Astrocyte of the cerebellum (primary cell): ENCODE results near the gene RNF41.

Experiments
- DNase-seq: peaks from one replicate; pipeline ENCODE4 v3.0.0-alpha.2; 2011; ENCODE audit warnings: low read depth
- H3K4me3 ChIP-seq: 2 replicates; pipeline ENCODE4 v1.5.1; 2011; ENCODE audit warnings: mild to moderate bottlenecking, low read depth, low read length, moderate library complexity
- CTCF ChIP-seq: IDR thresholded peaks from 2 replicates; pipeline ENCODE4 v1.5.1; 2012; ENCODE audit warnings: low read length, low read depth, moderate library complexity, mild to moderate bottlenecking; ENCODE audit errors: missing control alignments
- in situ Hi-C: cut with HindIII; loops from 2 replicates; pipeline ENCODE4 v1.10.0; 2017; ENCODE audit warnings: low sequenced_read_pairs

RNF41 gene

GRCh38 chr12:56247923-56248322 lies 26.2 kb upstream of the RNF41 start:
- in situ Hi-C loops: no loop called here
- DNase-seq: no peak
- H3K4me3 ChIP-seq: no peak overlapping the region
- TF ChIP-seq CTCF: no peak

- no peak for DNase-seq
- TF ChIP-seq CTCF: no peak
- in situ Hi-C loops: no loop called here
These were observed 22.8 kb upstream of the RNF41 start for GRCh38 chr12:56244494-56244893.

GRCh38 chr12:56243731-56244181 lies 22.0 kb upstream of the RNF41 start:
- no peak overlapping the region for H3K4me3 ChIP-seq
- in situ Hi-C loops: no loop called here
- TF ChIP-seq CTCF: no peak
- DNase-seq: no peak

More at GRCh38 chr12:56244494-56244893, 22.8 kb upstream of the RNF41 start:
- no peak overlapping the region for H3K4me3 ChIP-seq

- no peak overlapping the region for H3K4me3 ChIP-seq
- no peak for TF ChIP-seq CTCF
- DNase-seq: no peak
- in situ Hi-C loops: no loop called here
These were observed 21.3 kb upstream of the RNF41 start for GRCh38 chr12:56242986-56243385.

- in situ Hi-C loops: no loop called here
- TF ChIP-seq CTCF: no peak
- no peak for DNase-seq
- no peak overlapping the region for H3K4me3 ChIP-seq
These were observed 19.9 kb upstream of the RNF41 start for GRCh38 chr12:56241424-56242303.

- no peak for TF ChIP-seq CTCF
- H3K4me3 ChIP-seq: no peak overlapping the region
- no peak for DNase-seq
- in situ Hi-C loops: no loop called here
These were observed 15.8 kb upstream of the RNF41 start for GRCh38 chr12:56237552-56237951.
